K562 (cell line): ENCODE measurements around the gene TLDC2. TPM values are rescaled to one million over a fixed set of nuclear protein-coding genes. Genes with fewer than 3 reads are reported as not detected.

Experiments used
- ADNP ChIP-seq: fragments of 200-800 bp; sonication (Bioruptor generic); IDR thresholded peaks from 2 replicates; pipeline ENCODE4 v1.6.1; 2016; ENCODE audit warnings: missing genetic modification characterization, missing compliant biosample characterization
- ATF1 ChIP-seq, 2 experiments: fragments of 450-650 bp in 1 of 2; IDR thresholded peaks; 2 replicates each; pipeline ENCODE4 v1.6.1; 2016; ENCODE audit warnings: missing compliant biosample characterization in 1 of 2, missing genetic modification characterization in 1 of 2
- CBX1 ChIP-seq: sonication (generic); IDR thresholded peaks from 2 replicates; pipeline ENCODE4 v1.6.1; 2016; ENCODE audit warnings: antibody characterized with exemption, low read depth, mild to moderate bottlenecking
- COPS2 ChIP-seq: fragments of 450-650 bp; conservative IDR thresholded peaks from 2 replicates; pipeline ENCODE4 v1.6.1; 2016; ENCODE audit warnings: mild to moderate bottlenecking, moderate library complexity
- CTBP1 ChIP-seq: fragments of 450-650 bp; IDR thresholded peaks from 2 replicates; pipeline ENCODE4 v1.6.1; 2016; ENCODE audit warnings: borderline replicate concordance
- CUX1 ChIP-seq: fragments of 200-800 bp; sonication (Bioruptor generic); IDR thresholded peaks from 2 replicates; pipeline ENCODE4 v1.6.1; 2016; ENCODE audit warnings: missing genetic modification characterization, missing compliant biosample characterization
- ESRRA ChIP-seq: fragments of 450-650 bp; IDR thresholded peaks from 2 replicates; pipeline ENCODE4 v1.6.1; 2014; ENCODE audit warnings: low read depth, mild to moderate bottlenecking, moderate library complexity, borderline replicate concordance
- GTF3C2 ChIP-seq: IDR thresholded peaks from 3 replicates; pipeline ENCODE4 v1.6.1; 2011; ENCODE audit warnings: borderline replicate concordance, mild to moderate bottlenecking, moderate library complexity; ENCODE audit not compliant: insufficient read length; ENCODE audit errors: extremely low read depth
- HDAC3 ChIP-seq: fragments of 450-650 bp; IDR thresholded peaks from 2 replicates; pipeline ENCODE4 v1.6.1; 2018; ENCODE audit warnings: borderline replicate concordance, mild to moderate bottlenecking, moderate library complexity; ENCODE audit not compliant: partially characterized antibody
- SMARCC2 ChIP-seq: fragments of 450-650 bp; IDR thresholded peaks from 2 replicates; pipeline ENCODE4 v1.6.1; 2017; ENCODE audit warnings: antibody characterized with exemption, moderate library complexity, mild to moderate bottlenecking, low read depth
- TBL1XR1 ChIP-seq, 2 experiments: IDR thresholded peaks; 2 replicates each; pipeline ENCODE4 v1.6.1; 2012; ENCODE audit warnings: improper control_type of control experiment in 2 of 2, low read length in 2 of 2, mild to moderate bottlenecking in 1 of 2
- TEAD4 ChIP-seq, 2 experiments: sonication (generic) in 1 of 2; formaldehyde crosslinking in 1 of 2; IDR thresholded peaks; 2 replicates each; pipeline versions ENCODE4 v1.6.1 to v1.8.0; 2012 to 2022; ENCODE audit warnings: borderline replicate concordance in 1 of 2, inconsistent platforms in 1 of 2, low read length in 1 of 2, mild to moderate bottlenecking in 1 of 2, missing genetic modification reagents in 1 of 2
- ZEB2 ChIP-seq: fragments of 450-650 bp; IDR thresholded peaks from 2 replicates; pipeline ENCODE4 v1.6.1; 2016
- polyA plus RNA-seq, 8 experiments: library from polyadenylated mRNA; depleted of rRNA in 4 of 8; stranded (reverse) in 5 of 8; unstranded in 3 of 8; fragments of >200 nt; fragmentation: Nextera tagmentation in 2 of 8; fragmentation: Illumina TruSeq in 1 of 8; extraction: Ambion mirVana in 2 of 8; extraction: Trizol in 1 of 8; gene quantifications; 2 replicates each; pipeline versions ENCODE4 v1.2.1 to v1.2.3, GENCODE V29; 2011 to 2014; ENCODE audit warnings: inconsistent platforms in 1 of 8, missing spikeins in 1 of 8
- total RNA-seq, 7 experiments: library from RNA; depleted of rRNA in 6 of 7; stranded (reverse); fragments of >200 nt in 6 of 7; fragmentation: Illumina TruSeq in 2 of 7; extraction: Trizol in 2 of 7; gene quantifications; 2 replicates each; pipeline versions ENCODE4 v1.2.1 to v1.2.3, GENCODE V29; 2011 to 2021; ENCODE audit warnings: low replicate concordance in 1 of 7
- TF ChIP-seq, protein P1 (sequence below): fragments of 450-650 bp; IDR thresholded peaks from 2 replicates; pipeline ENCODE4 v1.6.1; 2016; ENCODE audit warnings: low read depth, mild to moderate bottlenecking, moderate library complexity
- TF ChIP-seq, protein P2 (sequence below): sonication (generic); formaldehyde crosslinking; IDR thresholded peaks from 2 replicates; pipeline ENCODE4 v1.8.0; 2022; ENCODE audit warnings: missing genetic modification reagents, mild to moderate bottlenecking, borderline replicate concordance

TLDC2 gene
- total and polyA plus RNA-seq, 9 of the 15 experiments (the other 6 are each of a cell fraction or from before 2014, with no cell fraction given): not detected

GRCh38 chr20:36873498-36874189, 2.3 kb upstream of the TLDC2 start (continued):
- TF ChIP-seq GTF3C2 (peak; percentile 69), SMARCC2 (peak; percentile 31; the same call in 1 of the 2 replicates), TEAD4 (IDR thresholded peaks at IDR 0.05; ENCODE audit: low read length) (0 out of 2 replicates have a peak, but pooled peaks have one; percentile 8), TEAD4 (CRISPR knock-in tag; IDR thresholded peaks at IDR 0.05; ENCODE audit: borderline replicate concordance) (no peak), ESRRA (peak; percentile 87), ZEB2 (peak; percentile 36; the same call in 1 of the 2 replicates), CTBP1 (peak; percentile 84), TBL1XR1 (IDR thresholded peaks at IDR 0.05; ENCODE audit: low read length in 2 of 2) (0 out of 4 replicates have a peak, but pooled peaks of 1 of the 2 experiments have one; percentile 33), CBX1 (peak; percentile 37; the same call in 1 of the 2 replicates), CUX1 (CRISPR knock-in tag) (no peak), ADNP (peak; percentile 99), COPS2 (no peak), ATF1 (CRISPR knock-in tag; IDR thresholded peaks at IDR 0.05) (no peak), ATF1 (tag; IDR thresholded peaks at IDR 0.05) (peak; percentile 39; the same call in 1 of the 2 replicates), HDAC3 (peak; percentile 41)
- TF ChIP-seq, protein P1, sequence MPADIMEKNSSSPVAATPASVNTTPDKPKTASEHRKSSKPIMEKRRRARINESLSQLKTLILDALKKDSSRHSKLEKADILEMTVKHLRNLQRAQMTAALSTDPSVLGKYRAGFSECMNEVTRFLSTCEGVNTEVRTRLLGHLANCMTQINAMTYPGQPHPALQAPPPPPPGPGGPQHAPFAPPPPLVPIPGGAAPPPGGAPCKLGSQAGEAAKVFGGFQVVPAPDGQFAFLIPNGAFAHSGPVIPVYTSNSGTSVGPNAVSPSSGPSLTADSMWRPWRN: peak; percentile 75; the same call in 1 of the 2 replicates
- TF ChIP-seq, protein P2, sequence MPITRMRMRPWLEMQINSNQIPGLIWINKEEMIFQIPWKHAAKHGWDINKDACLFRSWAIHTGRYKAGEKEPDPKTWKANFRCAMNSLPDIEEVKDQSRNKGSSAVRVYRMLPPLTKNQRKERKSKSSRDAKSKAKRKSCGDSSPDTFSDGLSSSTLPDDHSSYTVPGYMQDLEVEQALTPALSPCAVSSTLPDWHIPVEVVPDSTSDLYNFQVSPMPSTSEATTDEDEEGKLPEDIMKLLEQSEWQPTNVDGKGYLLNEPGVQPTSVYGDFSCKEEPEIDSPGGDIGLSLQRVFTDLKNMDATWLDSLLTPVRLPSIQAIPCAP (CRISPR knock-in tag): no peak
